ENCODE results near the gene GDPD5.

GDPD5 gene

GRCh38 chr11:75469785-75470405 lies 55.8 kb downstream of the GDPD5 start:
- DNase-seq: no peak

- no peak for DNase-seq
Observed at GRCh38 chr11:75468534-75469340, 57.0 kb downstream of the GDPD5 start.

- DNase-seq: no peak
Observed at GRCh38 chr11:75467881-75468280, 57.9 kb downstream of the GDPD5 start.

DNA sequence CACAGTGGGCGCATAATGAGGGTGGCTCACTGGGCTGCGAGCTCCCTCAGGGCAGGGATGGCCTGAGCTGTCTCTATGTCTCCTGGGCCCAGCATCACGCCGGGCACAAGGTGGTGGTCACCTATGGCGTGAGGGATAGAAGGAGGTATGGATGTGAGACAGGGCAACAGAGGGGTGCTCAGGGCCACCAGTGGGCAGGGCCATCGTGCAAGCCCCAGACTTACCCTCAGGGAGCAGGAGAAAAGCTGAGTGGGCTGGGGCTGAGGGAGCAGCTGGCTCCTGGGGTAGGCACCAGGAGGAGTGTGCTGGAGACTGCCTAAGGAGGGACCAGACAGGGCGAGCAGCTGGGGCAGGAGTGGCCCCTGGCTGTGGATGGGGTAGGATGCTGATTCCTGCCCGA lies 58.4 kb downstream of the GDPD5 start:
- DNase-seq: no peak

DNA sequence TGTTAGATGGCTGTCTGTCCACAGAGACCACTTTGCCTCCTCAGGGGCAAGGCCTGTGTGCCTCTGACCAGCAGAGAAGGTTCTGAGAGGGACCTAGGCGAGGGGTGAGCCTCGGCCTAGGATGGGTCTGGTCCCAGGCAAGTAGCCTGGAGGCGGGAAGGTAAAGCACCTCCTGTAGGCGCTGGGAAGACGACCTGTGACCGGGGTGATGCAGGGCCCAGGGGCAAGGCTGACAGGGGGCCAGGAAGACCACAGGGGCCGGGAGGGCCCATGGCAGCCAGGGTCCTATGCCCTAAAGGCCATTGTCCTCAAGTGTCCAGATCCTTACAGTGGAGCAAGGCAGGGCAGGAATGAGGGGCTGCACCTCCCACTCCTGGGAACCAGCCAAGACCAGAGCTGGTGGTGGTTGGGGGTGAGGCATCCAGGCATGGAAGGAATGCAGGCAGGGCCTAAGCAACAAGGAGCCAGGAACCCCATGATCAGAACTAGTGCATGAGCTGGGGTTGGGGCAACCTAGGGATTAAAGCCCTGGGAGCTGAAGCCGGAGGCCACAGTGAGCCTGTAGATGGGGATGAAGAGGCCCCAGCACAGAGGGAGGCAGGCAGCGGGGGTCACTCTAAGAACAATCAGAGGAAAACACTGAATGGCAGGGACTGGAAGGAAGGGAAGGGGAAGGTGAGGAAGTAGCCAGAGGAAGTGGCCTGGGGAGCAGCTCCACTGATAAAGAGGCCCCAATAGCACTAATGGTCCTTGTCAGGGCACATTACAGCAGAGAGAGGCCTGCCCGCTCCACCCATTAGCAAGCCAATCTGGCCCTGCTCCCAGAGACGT lies 59.8 kb downstream of the GDPD5 start:
- no peak for DNase-seq

- DNase-seq: no peak
Observed at GRCh38 chr11:75463106-75463774, 62.5 kb downstream of the GDPD5 start.

DNA sequence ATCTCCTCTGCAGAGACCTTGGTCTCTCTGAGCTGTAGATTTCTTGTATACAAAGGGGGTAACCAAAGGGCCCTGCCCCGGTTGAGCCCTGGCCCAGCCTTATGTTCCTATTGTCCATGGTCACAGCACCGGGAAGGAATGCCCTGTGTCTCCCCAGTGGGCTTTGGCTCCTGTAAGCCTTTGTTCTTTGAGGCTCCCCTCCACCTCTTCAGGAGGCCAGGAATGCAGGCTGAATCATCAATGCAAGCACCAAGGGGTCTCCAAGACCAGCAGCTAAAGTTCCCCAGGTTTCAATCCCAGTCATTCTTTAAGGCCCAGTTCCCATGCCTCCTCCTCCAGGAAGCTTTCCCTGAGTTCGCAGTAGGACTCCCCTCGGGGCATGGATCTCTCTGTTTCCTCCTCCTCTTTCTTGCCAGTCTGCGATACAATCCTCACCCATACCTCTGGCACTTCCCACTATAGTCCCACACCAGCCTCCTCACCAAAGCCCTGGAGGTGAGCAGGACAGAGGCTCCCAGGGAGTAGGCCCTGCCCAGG lies 63.6 kb downstream of the GDPD5 start:
- no peak for DNase-seq

GRCh38 chr11:75461151-75461550 lies 64.6 kb downstream of the GDPD5 start:
- DNase-seq: no peak

GRCh38 chr11:75456596-75457183 lies 69.1 kb downstream of the GDPD5 start:
- no peak for DNase-seq

DNA sequence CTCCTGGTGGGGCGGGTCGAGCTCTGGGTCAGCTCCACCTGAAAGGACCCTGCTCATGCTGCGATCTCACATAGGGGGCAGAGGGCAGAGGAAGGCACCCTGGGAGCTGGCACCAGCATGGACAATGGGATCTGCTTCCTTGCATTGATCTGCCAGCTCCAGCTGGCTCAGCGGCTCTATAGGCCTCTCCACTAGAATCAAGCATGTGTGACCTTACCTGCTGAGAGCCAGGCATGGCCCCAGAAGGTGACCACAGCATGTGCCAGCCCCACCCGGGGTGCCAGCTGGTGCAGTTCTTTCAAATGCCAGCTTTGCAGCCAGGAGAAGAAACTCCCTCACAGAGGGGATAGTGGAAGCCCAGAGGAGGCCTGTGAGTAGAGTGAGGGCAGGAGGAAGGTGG lies 70.8 kb downstream of the GDPD5 start:
- DNase-seq: no peak

DNA sequence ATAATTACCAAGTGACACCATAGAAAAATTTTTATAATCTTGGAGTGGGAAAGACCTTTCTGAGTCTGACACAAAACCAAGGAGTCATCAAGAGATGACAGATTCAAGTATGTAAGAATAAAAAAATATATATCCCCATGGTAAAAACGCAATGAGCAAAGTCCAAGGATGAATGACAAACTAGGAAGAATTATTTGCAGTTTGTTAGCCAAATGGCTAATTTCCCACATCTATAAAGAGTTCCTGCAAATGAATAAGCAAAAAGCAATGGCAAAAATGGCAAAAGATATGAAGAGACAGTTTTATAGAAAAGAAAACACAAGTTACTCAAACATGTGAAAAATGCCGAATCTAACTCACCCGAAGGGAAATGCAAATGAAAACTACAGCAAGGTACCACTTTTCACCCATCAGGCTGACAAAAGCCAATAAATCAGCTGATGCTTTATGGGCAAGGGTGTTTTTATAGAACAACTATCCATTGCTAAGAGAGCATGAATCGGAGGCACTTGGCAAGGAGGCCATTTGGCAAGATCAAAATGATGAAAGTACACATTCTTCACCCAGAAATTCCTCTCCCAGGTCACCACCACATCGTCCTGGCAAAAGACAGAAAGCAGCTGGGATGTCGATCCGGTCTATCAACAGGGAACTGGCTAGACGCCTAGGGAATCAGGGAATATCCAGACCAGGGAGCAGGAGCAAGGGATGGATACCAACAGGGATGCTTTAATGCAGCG lies 71.7 kb downstream of the GDPD5 start:
- DNase-seq: no peak

DNA sequence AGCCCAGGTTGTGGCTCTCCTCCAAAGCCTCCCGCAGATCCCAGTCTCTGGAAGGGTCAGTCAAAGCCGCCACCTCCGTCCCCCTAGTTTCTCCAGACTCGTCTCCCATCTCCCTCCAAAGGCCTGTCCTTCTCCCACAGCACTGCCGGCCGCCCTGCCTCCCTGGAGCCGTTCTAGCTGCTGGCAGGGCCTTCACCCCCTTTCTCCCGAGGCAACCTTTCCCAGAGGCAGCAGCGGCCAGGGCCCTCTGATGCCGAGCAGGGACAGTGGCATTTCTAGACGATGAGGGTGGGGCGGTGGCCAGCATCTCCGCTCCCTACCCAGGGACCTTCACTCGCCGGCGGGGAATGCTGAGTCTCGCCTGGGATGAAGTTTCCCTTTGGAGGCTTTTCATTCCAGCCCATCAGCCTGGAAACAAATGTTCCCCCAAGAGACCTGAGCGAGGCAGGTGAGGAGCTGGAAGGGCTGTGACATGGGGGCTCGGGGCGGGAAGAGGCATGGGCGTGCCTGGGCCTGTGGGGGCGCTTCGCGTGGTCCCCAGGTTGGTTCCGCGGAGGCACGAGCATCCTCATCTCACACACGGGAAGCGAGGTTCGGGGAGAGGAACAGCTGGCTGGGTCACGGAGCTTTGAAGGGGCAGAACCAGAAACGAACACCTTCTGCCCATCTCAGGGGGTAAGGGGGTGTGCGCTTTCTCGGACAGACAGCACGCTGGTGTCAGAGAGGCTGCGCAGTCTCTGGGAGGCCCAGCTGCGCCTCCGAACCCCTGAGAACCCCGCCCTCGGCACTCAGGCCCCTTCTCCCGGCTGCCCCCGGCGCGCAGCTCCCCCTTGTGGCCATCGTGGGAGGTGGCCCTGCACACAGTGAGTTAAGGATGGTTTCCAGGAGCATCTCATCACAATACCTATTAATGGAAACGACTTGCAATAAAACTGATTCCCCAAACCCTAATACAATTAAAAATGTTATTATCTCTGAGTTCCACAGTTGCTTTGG lies 74.6 kb downstream of the GDPD5 start:
- no peak for DNase-seq

- DNase-seq: no peak
Observed at GRCh38 chr11:75450236-75450635, 75.5 kb downstream of the GDPD5 start.

DNA sequence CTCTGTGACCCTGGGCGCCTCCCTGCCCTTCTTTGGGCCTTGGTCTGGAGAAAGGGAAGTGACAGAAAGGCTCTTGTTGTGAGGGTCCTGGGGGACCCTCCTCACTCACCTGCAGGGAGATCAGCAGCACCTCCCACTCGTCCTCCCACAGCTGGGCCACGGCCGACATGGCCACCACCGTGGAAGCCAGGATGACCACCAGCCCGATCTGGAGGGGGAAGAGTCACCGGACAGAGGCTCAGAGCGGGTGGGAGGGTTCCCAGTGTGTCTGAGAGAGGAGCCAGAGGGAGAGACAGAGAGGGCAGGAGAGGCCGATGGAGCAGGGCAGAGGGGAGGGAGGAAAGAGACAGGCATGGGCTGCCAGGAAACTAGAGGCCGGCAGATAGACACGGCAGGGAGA lies 76.0 kb downstream of the GDPD5 start:
- DNase-seq: no peak

DNA sequence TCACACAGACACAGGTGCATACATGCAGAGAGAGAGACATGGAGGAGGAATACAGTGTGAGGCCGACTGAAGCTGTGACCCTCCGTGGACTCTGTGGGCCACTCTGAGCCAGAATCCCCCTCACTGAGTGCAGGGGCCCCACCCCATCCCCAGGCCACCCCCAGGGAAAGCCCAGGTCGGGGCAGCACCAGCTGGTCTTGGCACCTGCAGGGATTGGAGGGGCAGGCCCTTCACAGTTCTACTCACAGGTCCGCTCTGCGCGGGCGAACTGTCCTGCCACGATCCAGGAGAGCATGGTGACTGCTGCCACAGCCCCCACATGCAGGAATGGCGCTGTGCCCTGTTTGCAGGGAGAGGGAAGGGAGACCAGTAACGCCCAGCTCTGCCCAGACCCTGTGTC lies 76.5 kb downstream of the GDPD5 start:
- DNase-seq: no peak

- no peak for DNase-seq
Observed at GRCh38 chr11:75447415-75447814, 78.3 kb downstream of the GDPD5 start.

DNA sequence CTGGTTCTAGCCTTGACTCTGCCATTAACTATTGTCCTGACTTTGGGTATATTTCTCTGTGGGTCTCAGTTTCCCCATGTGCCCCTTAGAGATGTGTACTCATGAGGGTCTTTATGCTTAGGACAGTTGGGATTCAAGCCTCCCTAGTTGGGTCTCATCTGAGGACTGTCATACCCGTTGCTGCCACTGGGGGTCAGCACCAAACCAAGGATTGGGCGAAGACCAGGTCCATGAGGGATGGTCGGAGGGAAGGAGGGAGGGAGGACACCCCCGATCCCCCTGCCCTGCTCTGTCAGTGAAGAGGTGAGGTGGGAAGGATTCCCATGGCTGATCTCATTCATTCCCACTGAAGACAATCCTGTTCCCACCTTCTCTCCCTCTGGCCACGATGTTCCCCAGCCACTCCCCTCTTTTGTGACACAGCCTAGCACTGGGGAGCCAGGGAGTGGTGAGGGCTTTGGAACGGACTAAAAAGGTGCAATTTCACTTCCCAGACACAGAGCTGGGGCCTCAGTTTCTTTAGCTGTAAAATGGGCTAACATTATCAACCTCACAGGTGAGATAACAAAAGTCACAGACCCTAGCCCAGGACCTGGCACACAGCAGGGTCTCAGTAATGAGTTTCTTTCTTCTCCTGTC lies 80.3 kb downstream of the GDPD5 start:
- DNase-seq: no peak

DNA sequence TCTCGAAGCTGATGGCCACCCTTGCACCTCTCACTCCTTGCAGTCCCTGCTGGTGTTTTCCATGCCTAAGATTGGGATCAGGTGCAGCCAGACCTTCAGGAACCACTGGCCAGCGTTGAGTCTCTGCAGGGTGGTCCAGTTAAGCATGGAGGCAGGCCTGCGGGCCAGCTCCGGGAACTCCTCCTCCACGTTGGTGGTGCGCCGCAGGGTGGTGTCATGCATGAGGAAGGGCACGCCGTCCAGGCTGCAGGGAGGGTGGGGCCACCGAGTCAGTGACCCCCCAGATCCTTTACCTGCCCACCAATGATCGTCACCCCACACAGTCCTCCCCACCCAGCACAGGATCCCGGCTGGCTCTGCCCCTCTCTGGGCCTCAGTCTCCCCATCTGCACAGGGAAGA lies 82.7 kb downstream of the GDPD5 start:
- DNase-seq: no peak

DNA sequence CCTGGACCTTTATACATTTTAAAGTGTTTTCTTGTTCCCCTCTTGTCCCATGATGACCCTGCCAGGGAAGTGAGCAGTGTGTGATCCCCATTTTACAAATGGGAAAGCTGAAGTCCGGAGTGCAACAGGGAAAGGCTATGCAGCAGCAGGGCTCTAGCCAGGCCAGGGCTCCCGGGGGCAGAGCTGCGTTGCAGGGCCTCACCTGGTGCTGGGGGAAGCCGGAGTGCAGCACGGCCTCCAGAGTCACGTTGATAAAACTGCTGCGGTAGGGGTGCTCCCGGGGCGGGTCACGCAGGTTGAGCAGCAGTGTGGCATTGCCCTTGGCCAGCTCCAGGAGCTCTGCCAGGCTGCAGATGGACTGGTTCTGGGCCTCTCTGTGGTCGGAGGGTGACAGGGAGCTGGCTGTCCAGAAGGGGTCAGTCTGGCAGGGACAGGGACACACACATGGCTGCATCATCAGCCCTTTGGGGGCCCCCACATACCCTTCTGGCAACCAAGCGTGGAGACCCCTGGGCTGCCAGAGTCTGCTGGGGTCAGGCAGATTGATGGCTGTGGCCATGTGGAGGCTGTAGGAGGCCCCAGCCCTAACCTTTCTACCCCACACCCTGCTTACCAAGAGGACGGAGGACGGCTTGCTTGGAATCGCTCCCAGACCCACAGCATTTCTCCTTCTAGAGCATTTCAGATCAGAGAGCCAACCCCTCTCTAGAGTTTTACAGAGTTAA lies 83.4 kb downstream of the GDPD5 start:
- DNase-seq: no peak

Measured in NCI-H2107 (cell line).